GM21515 (cell line): ENCODE data around the gene CACNA1B.
"Not testable (repeated sequence)": the region's sequence is repeated elsewhere in the genome, so short reads cannot be mapped to it uniquely, and the experiment has no call there.

Experiments
- ATAC-seq: cut with Tn5 transposase; IDR thresholded peaks from one replicate; pipeline ENCODE4 v1.9.1; 2021; ENCODE audit not compliant: unreplicated experiment

Gene CACNA1B

DNA sequence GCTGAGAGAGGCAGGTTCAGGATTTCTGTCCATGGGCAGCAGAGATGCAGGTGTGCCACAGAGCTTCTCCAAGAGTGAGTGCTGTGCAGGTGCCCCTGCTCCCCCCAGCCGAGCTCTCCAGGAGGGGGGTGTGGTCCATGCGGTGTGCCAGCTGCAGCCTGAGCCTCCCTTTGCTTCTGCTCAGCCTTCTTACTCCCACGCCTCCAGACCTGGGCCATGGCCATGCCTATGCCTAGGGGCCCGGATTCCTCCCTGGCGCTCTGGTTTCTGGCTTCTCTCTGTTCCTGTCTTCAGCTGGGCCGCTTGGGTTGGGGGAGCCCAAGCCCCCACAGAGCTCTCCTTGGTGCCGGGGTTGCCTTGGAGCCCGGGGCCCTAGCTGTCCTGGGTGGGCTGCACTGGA, 133.3 kb downstream of the CACNA1B start:
- no peak for ATAC-seq

DNA sequence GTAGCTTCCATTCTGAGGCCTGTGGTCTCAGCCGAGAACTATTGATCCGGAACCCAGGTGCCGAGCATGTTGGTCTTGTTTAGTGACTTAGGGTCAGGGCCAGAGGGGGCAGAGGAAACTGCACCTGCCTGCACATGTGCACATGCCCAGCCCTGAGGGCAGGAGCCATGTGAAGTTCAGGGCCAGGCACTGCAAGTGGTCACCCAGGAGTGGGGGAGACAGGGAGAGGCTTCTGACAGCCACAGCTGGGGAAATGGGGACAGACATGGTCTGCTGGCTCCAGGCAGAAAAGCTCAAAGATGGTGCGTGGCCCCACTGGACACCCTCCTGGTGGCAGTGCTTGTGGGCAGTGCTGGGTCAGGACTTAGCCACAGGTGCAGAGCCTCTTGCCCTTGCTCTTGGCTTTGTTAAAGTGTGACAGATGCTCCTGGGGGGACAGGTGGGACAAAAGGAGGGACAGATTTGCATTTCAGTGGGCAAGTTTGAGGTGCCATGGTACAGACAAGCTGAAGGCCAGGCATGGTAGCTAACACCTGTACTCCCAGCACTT, 134.4 kb downstream of the CACNA1B start:
- no peak for ATAC-seq

DNA sequence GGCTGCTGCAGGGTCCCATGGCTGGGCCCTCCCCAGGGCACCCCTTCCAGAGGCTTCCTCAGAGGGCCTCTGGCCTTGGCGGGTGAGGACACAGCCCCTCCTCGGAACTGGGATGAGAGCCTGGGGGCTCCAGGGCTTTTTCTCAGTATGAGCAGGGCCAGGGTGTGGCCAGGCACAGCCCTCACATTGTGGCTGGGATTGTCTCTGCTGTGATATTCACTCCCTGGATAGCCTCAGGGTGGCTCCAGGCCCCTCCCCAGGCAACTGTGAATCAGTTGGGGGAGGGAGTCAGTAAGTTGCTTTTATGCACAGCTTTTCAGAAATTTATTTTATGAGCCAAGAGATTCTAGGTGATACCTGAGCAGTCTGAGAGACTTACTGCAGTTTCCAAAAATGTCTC, 135.7 kb downstream of the CACNA1B start:
- no peak for ATAC-seq

DNA sequence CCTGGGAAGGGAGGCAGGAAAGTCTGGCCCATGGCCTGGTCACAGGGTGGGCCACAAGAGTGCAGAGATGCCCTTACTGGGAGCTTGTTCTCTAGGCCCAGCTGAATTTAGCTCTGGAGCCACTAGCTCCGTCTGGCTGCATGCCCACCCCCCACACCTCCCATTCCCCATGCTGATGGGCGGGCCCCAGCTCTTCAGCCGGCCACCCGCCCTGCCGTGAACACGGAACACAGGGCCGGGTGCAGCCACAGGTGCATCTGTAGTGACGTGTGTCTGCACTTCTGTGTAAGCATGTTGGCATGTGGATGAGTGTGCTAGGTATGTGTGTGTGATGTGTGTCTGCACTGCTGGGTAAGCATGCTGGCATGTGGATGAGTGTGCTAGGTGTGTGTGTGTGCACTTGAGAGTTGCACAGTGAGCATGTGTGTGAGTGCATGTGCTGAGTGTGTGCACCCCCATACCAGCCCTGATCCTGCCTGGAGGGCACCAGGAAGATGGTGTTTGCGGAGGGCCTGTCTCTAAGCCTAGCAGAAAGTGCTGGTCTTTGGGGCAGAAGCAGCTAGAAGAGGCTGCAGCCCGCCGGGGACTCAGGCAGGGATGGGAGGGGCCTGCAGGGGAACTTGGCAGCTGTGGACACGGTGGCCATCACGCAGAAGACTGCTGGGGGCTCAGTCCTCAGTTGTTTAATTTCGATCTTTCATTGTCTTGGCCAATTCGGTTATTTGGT, 136.4 kb downstream of the CACNA1B start:
- no peak for ATAC-seq

DNA sequence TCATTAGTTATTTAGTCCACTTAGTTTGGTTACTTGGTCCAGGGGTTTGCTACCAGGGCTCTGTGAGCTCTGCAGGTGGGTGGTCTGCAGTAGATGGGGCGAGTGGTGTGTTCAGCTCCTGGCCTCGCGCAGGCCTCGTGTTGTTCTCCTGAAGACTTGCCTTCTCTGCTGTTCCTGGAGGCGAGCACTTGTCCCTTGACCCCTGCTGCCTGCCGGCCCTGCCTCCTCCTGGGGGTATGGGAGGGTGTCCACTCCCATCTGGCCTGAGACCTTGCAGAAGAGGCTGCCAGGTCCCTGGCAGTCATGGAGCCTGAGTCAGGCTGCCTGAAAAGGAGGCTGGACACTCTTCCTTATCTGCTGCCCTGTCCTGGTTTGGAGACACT, 137.0 kb downstream of the CACNA1B start:
- ATAC-seq = no peak

DNA sequence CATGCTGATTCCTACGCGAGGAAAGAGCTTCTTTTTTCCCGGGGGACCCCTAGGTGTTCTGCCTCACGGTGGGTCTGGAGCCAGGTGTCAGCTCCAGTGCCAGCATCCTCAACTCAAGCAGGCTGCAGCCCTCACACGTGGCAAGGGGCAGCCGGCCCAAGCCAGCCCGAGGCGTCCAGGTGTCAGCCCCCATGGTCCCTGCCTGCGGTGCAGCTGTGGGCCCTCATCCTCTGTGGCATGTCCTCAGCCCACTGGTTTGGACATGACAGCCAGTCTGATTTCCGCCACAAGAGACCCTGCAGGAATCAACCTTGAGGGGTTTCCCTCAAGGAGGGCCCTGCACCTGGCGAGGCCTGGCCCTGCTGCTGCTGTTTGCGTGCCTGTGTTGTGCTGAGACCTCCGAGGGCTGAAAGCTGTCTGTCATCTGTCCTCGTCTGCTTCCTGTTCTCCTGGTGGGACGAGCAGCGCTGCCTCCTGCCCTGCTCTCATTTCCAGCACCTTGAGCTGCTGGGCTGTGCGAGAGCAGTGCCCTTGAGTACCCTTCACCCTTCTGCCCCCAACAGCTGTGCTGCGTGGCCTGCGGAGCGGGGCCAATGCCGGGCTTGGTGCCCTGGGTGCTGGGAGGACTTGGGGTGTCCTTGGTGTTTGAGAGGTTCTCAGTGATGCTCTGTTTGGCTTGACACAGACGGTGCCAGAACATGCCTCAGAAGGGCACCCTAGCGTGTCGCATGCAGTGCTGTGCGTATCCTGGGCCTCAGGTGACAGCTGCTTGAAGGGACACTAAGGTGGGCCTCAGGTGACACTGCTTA, 137.6 kb downstream of the CACNA1B start:
- no peak for ATAC-seq

DNA sequence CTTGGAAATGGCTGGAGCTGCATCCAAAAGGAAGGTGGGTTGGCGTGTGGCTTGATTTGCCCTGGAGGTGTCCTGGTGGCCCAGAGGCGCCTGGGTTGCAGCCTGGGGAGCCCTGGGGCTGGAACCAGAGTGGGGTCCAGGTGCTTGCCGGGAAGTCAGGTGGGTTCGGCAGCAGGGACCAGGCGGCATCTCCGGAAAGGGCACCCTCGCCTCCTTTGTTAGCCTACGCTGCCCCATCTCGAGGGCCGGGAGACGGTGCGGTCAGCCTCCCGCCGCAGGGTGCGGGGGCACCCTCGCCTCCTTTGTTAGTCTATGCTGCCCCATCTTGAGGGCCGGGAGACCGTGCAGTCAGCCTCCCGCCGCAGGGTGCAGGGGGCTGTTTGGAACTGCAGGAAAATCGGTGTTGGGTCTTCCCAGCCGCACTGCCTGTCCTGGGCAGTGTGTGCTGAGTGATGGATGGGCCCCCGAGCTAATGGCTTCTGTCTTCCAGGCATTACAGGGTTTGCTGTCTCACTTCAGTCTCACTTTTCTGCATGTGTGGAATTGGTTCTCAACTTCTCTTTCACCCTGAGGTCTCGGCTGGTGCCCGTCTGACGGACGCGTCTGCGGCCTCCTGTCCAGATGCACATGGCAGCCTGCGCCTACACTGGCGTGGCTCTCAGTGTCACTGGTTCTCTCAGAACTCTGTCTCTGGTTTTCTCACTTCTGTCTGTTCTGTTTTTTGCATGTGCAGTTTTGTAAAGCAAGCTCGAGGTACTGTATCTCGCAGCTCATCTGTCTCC, 139.0 kb downstream of the CACNA1B start:
- ATAC-seq = no peak

DNA sequence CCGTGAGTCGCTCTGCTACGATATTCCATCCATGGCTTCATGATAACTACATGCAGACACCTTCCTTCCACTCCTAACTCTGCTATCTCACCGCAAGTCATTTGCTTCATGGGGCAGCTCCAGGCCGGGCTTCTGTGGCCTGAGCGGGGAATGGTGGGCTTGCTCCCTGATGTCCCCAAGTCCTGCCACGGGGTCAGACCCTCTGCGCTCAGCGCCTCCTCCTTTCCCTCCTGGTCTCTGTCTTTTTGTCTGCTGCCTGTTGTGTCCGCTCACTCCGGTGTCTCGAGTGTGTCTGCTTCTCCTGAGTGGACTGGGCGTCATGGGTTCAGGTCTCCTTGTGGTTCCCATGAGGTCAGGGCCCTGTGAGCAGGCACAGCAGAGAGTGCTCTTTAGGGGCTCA, 139.6 kb downstream of the CACNA1B start:
- ATAC-seq = no peak

DNA sequence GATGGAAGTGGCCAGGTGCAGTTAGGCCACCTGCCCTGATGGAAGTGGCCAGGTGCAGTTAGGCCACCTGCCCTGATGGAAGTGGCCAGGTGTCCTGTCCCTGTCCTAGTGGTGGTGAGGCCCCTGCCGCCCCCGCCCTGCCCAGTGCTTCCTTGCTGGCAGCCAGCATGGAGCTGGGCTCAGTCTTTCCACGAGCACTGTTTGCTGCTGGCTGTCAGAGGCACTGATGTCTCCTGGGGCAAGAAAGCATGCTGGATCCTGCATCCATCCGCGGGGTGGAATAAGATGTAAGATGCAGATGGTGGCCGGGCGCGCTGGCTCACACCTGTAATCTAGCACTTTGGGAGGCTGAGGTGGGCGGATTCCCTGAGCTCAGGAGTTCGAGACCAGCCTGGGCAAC, 141.9 kb downstream of the CACNA1B start:
- ATAC-seq = not testable (repeated sequence)

DNA sequence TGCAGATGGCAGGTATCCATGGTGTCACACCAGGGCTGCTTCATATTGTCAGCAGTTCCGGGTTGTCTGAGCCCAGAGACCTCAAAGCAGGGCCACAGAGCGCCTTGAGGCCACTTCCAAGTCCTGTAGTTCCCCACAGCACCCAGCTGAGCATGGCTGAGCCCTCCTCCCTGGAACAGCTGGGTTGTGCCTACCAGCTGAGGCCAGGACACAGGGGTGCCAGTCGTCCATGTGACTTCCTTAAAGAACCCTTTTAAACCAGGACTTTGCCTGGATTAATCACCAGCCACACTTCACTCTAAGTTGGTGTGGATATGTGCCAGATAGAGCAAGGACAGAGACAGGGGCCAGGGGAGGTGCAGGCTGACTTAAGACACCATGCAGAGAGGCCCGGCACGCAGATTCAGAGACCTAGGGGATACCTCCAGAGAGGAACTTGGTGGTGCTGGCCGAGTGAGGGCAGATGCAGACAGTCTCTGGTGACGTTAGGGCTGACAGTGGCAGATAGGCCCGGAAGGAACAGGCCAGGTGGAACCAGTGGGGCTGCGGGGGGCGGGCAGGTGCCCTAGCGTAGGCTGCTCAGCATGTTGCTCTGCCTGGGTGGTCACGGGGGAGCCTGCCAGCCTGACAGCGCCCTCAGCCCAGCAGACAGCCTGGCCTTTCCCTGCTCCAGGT, 142.7 kb downstream of the CACNA1B start:
- no peak for ATAC-seq

DNA sequence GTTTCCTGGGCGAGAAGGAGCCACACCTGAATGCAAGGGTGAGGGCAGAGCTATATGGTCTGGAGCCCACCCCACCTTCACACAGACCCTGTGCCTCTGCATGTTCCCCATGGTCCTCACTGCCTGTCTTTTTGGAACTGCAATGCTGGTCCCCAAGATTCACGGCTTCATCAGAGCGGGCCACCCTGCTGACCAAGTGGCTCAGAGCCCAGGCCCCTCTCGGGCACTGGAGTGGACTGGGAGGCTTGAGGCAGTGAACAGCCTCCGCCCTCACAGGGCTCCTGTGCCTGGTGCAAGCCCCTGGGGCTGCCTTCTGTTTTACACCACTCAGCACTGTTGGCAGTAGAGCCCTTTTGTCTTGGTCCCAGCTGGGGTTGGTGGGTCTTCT, 143.2 kb downstream of the CACNA1B start:
- no peak for ATAC-seq

DNA sequence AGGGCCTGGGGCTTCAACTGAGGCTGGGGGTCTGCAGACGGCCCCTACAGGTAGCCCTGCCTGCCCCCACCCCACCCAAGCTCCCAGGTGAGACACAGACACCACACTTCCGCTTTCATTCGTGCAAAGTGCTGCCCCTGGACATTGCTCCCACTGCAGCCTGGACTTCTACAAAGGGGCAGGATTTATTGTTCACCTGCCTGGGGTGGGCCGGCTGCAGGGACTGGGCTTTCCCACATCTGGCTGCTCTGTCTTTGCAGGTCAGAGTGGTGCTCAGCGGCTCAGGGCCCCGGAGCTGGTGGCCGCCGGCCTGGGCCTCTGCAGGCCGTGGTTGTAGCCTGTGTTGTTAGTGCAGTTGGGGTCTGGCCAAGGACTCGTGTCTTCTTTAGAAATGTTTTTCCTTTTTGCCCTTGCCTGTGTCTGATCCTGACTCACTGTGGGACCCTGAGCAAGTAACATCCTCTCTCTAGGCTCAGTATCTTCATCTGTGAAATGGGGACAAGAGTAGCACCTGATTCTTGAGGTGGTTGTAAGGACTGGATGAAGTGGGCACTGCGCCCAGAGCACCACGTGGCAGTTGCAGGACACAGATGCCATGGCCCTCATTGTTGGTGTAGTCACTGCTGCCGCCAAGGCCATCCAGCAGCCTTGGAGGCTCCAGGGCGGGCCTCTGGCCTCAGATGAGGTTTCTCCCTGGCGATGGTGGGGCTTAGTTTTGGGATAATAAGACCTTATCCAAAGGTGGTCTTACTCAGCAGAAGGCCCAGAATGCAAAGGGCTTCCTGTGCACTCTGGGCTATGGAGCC, 143.9 kb downstream of the CACNA1B start:
- ATAC-seq = no peak

DNA sequence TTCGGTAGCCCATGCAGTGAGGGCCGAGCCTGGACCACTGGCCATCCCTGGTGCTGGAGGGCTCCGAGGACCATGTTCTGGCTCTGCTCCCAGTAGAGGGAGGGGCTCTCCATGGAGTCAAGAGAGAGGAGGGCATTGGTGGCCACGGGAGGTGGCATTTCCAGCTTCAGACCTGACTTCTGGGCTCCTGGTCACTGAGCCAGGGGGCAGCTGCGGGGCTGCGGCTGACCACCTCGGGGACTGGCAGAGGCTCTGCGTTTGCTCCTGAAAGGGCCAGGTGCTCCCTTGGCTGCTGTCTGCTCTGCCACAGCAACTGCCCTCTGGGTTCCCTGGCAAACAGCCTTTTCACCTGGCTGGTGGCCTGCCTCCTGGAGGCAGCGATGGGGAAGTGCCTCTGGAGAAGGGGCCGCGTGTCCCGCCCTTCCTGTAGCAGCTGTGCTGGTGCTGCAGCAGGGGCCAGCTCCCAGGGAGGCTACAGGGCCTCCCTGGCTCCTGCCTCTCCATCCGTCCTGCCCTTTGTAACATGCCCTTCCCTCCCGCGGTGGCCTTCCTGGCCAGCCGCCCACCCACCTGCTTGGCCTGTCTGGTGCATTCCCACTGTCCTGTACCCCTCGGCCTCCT, 144.6 kb downstream of the CACNA1B start:
- ATAC-seq = no peak

DNA sequence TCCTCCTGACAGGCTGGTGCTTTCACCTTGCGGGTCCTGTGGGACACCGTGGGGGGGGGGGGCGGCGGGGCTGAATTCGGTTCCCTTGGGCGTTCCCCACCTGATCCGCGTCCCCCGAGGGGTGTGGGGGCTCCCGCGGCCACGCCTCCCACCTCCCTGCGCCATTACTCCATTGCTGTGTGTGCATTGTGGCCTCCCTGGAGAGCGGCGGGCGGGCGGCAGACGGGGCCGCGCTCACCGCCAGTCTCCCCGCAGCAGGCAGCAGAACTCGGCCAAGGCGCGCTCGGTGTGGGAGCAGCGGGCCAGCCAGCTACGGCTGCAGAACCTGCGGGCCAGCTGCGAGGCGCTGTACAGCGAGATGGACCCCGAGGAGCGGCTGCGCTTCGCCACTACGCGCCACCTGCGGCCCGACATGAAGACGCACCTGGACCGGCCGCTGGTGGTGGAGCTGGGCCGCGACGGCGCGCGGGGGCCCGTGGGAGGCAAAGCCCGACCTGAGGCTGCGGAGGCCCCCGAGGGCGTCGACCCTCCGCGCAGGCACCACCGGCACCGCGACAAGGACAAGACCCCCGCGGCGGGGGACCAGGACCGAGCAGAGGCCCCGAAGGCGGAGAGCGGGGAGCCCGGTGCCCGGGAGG, 145.3 kb downstream of the CACNA1B start:
- ATAC-seq = no peak

DNA sequence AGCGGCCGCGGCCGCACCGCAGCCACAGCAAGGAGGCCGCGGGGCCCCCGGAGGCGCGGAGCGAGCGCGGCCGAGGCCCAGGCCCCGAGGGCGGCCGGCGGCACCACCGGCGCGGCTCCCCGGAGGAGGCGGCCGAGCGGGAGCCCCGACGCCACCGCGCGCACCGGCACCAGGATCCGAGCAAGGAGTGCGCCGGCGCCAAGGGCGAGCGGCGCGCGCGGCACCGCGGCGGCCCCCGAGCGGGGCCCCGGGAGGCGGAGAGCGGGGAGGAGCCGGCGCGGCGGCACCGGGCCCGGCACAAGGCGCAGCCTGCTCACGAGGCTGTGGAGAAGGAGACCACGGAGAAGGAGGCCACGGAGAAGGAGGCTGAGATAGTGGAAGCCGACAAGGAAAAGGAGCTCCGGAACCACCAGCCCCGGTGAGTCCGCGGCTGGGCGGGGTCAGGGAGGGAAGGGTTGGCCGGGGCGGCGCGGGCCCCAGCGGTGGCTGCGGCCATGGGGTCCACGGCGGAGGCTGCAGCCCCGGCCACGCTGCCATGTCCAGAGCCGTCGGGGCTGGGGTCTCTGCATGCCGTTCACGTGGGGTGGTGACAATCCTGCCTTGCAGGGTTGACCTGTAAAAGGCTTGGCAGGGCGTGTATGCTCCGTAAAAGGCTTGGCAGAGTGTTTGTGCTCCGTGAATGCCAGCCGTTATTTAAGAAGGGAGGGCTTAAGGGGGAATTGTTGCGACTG, 146.0 kb downstream of the CACNA1B start:
- ATAC-seq = no peak

DNA sequence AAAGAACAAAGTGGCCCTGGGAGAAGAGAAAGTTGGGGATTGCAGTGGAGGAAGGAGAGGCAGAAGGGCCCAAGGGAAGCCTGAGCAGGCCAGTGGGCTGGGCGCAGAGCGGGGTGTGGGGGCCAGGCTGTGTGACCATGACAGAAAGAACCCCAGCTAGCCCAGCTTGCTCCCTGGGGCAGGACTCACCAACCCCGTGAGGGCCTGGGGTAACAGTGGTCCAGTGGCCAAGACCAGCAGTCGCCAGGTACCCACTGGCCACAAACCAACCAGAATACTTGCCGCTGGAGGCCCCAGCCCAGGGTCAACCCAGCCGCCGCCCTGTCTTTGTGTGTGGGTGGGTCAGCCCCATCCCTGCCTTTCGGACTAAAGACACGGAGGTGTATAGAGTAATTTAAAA, 146.5 kb downstream of the CACNA1B start:
- no peak for ATAC-seq

DNA sequence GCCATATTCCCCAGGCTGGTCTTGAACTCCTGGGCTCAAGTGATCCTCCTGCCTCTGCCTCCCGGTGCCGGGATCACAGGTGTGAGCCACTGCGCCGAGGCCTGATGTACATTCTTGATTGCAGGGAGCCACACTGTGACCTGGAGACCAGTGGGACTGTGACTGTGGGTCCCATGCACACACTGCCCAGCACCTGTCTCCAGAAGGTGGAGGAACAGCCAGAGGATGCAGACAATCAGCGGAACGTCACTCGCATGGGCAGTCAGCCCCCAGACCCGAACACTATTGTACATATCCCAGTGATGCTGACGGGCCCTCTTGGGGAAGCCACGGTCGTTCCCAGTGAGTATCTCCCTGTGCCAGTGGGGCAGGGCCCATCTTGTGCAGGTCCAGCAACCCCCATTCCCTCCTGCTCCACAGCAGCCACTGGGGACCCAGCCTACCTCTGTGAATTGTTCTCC, 147.3 kb downstream of the CACNA1B start:
- ATAC-seq = no peak

DNA sequence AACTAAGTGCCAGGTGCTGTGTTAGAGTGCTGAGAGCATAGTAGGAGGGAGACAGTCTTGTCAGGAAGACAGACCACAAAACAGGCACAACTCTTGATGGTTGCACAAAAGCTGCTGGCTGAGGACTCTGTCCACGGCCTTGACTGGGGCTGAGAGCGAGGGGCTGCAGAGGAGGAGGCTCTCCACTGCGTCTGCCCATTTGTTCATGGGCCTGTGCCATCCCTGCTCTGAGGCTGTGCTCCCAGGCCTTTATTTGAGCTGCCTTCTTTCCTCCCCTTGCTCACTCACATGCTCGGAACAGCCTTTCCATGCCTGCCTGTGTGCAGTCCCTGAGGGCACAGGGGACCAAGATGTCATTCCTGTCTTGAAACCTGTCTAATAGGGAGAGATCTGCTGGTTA, 147.8 kb downstream of the CACNA1B start:
- ATAC-seq = no peak
